HT1080 (cell line): ENCODE measurements around the gene RTKN2. TPM values are rescaled to one million over a fixed set of nuclear protein-coding genes. Genes with fewer than 3 reads are reported as not detected.
"Not testable (repeated sequence)": the region's sequence is repeated elsewhere in the genome, so short reads cannot be mapped to it uniquely, and the experiment has no call there.

Experiments
- DNase-seq: peaks from one replicate; pipeline ENCODE4 v3.0.0-alpha.2; 2015; ENCODE audit warnings: low read depth
- total RNA-seq: library from RNA; depleted of rRNA; stranded (reverse); fragments of >200 nt; shearing (Covaris generic); gene quantifications from 2 replicates; pipeline ENCODE4 v1.2.3, GENCODE V29; 2014

Gene RTKN2
- total RNA-seq, 1 experiment from 2014 or later: 6.5 TPM

GRCh38 chr10:62261666-62262065 is 7.0 kb downstream of the RTKN2 start:
- DNase-seq: no peak

GRCh38 chr10:62259998-62260397 is 8.6 kb downstream of the RTKN2 start:
- no peak for DNase-seq

GRCh38 chr10:62259456-62259855 is 9.2 kb downstream of the RTKN2 start:
- DNase-seq: no peak

GRCh38 chr10:62258926-62259325 is 9.7 kb downstream of the RTKN2 start:
- DNase-seq: peak; percentile 33

- DNase-seq: no peak
Observed at GRCh38 chr10:62253704-62254103, 14.9 kb downstream of the RTKN2 start.

- DNase-seq: no peak
Observed at GRCh38 chr10:62252051-62252450, 16.6 kb downstream of the RTKN2 start.

GRCh38 chr10:62250594-62251198 is 17.9 kb downstream of the RTKN2 start:
- peak; percentile 96 for DNase-seq

- no peak for DNase-seq
Observed at GRCh38 chr10:62249957-62250356, 18.7 kb downstream of the RTKN2 start.

- no peak for DNase-seq
Observed at GRCh38 chr10:62248465-62248864, 20.2 kb downstream of the RTKN2 start.

- peak; percentile 54 for DNase-seq
Observed at GRCh38 chr10:62244785-62245467, 23.7 kb downstream of the RTKN2 start.

GRCh38 chr10:62244088-62244487 is 24.6 kb downstream of the RTKN2 start:
- no peak for DNase-seq

GRCh38 chr10:62243647-62243997 is 25.0 kb downstream of the RTKN2 start:
- DNase-seq: no peak

GRCh38 chr10:62242965-62243646 is 25.5 kb downstream of the RTKN2 start:
- peak; percentile 91 for DNase-seq

- DNase-seq: not testable (repeated sequence)
Observed at GRCh38 chr10:62241521-62241920, 27.1 kb downstream of the RTKN2 start.

GRCh38 chr10:62239994-62240393 is 28.6 kb downstream of the RTKN2 start:
- DNase-seq: no peak

- no peak for DNase-seq
Observed at GRCh38 chr10:62238880-62239279, 29.8 kb downstream of the RTKN2 start.

GRCh38 chr10:62237966-62238365 is 30.7 kb downstream of the RTKN2 start:
- DNase-seq: no peak

GRCh38 chr10:62237506-62237905 is 31.1 kb downstream of the RTKN2 start:
- no peak for DNase-seq

GRCh38 chr10:62234077-62234605 is 34.5 kb downstream of the RTKN2 start:
- no peak for DNase-seq

- DNase-seq: no peak
Observed at GRCh38 chr10:62233356-62234076, 35.1 kb downstream of the RTKN2 start.

GRCh38 chr10:62231805-62232204 is 36.8 kb downstream of the RTKN2 start:
- DNase-seq: no peak

GRCh38 chr10:62231371-62231770 is 37.3 kb downstream of the RTKN2 start:
- DNase-seq: peak; percentile 84
